Stomach (tissue), 4 donors: Measurements from ENCODE around the gene PERM1.

ENCODE experiments used
- CTCF ChIP-seq, 7 experiments: fragments of 450-650 bp in 4 of 7; fragments of 200-600 bp in 3 of 7; sonication (generic) in 3 of 7; IDR thresholded peaks; one replicate each; pipeline ENCODE4 v1.5.1; 2016 to 2019; ENCODE audit warnings: antibody characterized with exemption in 7 of 7, control low read depth in 2 of 7, mild to moderate bottlenecking in 1 of 7
- EP300 ChIP-seq: sonication (generic); formaldehyde crosslinking; IDR thresholded peaks from one replicate; pipeline ENCODE4 v1.6.1; 2017; ENCODE audit warnings: antibody characterized with exemption
- POLR2A ChIP-seq, 4 donors: fragments of 450-650 bp; IDR thresholded peaks; one replicate each; pipeline ENCODE4 v1.6.1; 2016; ENCODE audit warnings: antibody characterized with exemption in 4 of 4, control low read depth in 2 of 4, mild to moderate bottlenecking in 1 of 4, moderate library complexity in 1 of 4
- POLR2AphosphoS5 ChIP-seq, 3 donors: sonication (generic); formaldehyde crosslinking; IDR thresholded peaks; one replicate each; pipeline ENCODE4 v1.6.1; 2016; ENCODE audit warnings: antibody characterized with exemption in 3 of 3

- TF ChIP-seq CTCF (IDR thresholded peaks at IDR 0.05): no peak
- no peak for TF ChIP-seq POLR2A (IDR thresholded peaks at IDR 0.05)
- TF ChIP-seq POLR2AphosphoS5 (IDR thresholded peaks at IDR 0.05): no peak
- TF ChIP-seq EP300: no peak
Measured at GRCh38 chr1:973459-974292, 8.2 kb downstream of the PERM1 start.
